ENCODE measurements around the gene APPL1. TPM values are rescaled to one million over a fixed set of nuclear protein-coding genes. Genes with fewer than 3 reads are reported as not detected.

Gene APPL1
- total and polyA plus RNA-seq, 2 of the 13 experiments (the other 11 are each of a cell fraction or from before 2014, with no cell fraction given) = 14.3 to 29.0 TPM

- H2AFZ ChIP-seq (ENCODE audit: low read length) = no peak overlapping the region
- no TSS peak for BruUV-seq (replicated peaks)
- no peak for TF ChIP-seq ZSCAN9 (CRISPR knock-in tag; IDR thresholded peaks at IDR 0.05; ENCODE audit: borderline replicate concordance)
- no peak for TF ChIP-seq ZNF646 (CRISPR knock-in tag; IDR thresholded peaks at IDR 0.05)
- no peaks in the 10 kb centered on the region for H3K79me2 ChIP-seq (ENCODE audit: insufficient read depth, low read length)
- H3K27ac ChIP-seq (ENCODE audit: extremely low read length, insufficient read depth, low read length) = no peak overlapping the region
- peaks cover 0 to 1% of the 10 kb centered on the region in 2 experiments; a peak in 1 of 5 replicates for H3K27me3 ChIP-seq (ENCODE audit: control insufficient read depth in 1 of 2, insufficient read depth in 2 of 2, low read length in 2 of 2)
- FAIRE-seq (no peak), ATAC-seq (no peak), DNase-seq (ENCODE audit: low spot score) (no peak)
- no peaks in the 10 kb centered on the region for H3K9me3 ChIP-seq (ENCODE audit: low read length)
- ChIA-PET POLR2A (no interaction called here), CTCF (ENCODE audit: low intra/inter-chr PET ratio, low total read pairs) (no interaction called here)
- H4K20me1 ChIP-seq (ENCODE audit: insufficient read depth, low read length) = no peaks in the 10 kb centered on the region
- 41% methylated on average over 6 of the region's 6 CpGs for WGBS (ENCODE audit: low lambda C conversion rate)
- no peaks in the 10 kb centered on the region for H3K36me3 ChIP-seq (replicated peaks in 1 of 2; ENCODE audit: control insufficient read depth in 1 of 2, insufficient read depth in 2 of 2, low read length in 2 of 2)
- peaks cover 9% of the 10 kb centered on the region for H3K4me1 ChIP-seq (ENCODE audit: insufficient read depth, low read length)
- no peak overlapping the region for H3K4me3 ChIP-seq (replicated peaks in 1 of 3; ENCODE audit: insufficient read depth in 1 of 3, low read depth in 2 of 3, low read length in 3 of 3)
- no peak overlapping the region for H3K4me2 ChIP-seq (ENCODE audit: low read depth, low read length)
- intact Hi-C loops (cut with micrococcal nuclease; ENCODE audit: unreplicated experiment) = no loop called here
- in situ Hi-C loops (cut with HindIII; ENCODE audit: extremely low pct_ligation_motif_present, low pct_unique_long_range_greater_than_20kb) = no loop called here
- H3K9ac ChIP-seq (ENCODE audit: insufficient read depth, low read depth, low read length) = no peak overlapping the region
These were observed 43.0 kb upstream of the APPL1 start for GRCh38 chr3:57184526-57184925.

Data from HepG2 (cell line).